Adrenal gland (tissue), 5 donors: ENCODE data around the gene NPAS3.

ENCODE experiments used
- CTCF ChIP-seq, 6 experiments: fragments of 450-650 bp in 4 of 6; fragments of 200-600 bp in 2 of 6; sonication (generic) in 1 of 6; IDR thresholded peaks; 1 replicate in 5 of 6; 2 replicates in 1 of 6; pipeline versions ENCODE4 v1.5.1 to v1.8.0; 2016 to 2021; ENCODE audit warnings: antibody characterized with exemption in 6 of 6, mild to moderate bottlenecking in 2 of 6, moderate library complexity in 1 of 6
- POLR2A ChIP-seq, 2 donors: fragments of 450-650 bp; IDR thresholded peaks; one replicate each; pipeline ENCODE4 v1.6.1; 2017; ENCODE audit warnings: antibody characterized with exemption in 2 of 2, mild to moderate bottlenecking in 2 of 2, moderate library complexity in 1 of 2
- donor health status: DM: no; HTN: no; CAD: no.

GRCh38 chr14:33611405-33612196 is 672.9 kb downstream of the NPAS3 start:
- TF ChIP-seq CTCF (IDR thresholded peaks at IDR 0.05) (no peak), POLR2A (IDR thresholded peaks at IDR 0.05) (no peak)
